Central memory CD8-positive, alpha-beta T cell (primary cell): ENCODE data around the gene CNOT6L.

Experiments
- ATAC-seq: fragments of 150-1000 bp; cut with Tn5 transposase; replicated peaks from 2 replicates; pipeline ENCODE4 v1.10.0; 2022; ENCODE audit warnings: mild to moderate bottlenecking, moderate FRiP score, moderate number of reproducible peaks; ENCODE audit not compliant: poor library complexity, severe bottlenecking; ENCODE audit errors: extremely low read depth
- DNase-seq, 2 donors: peaks; one replicate each; pipeline ENCODE4 v3.0.0; 2021; ENCODE audit warnings: low spot score in 2 of 2
- H3K27ac Mint-ChIP-seq: one replicate; pipeline ENCODE4 v1.8.0; 2022; ENCODE audit warnings: low read depth, mild to moderate bottlenecking, moderate library complexity, mixed read lengths
- H3K27me3 Mint-ChIP-seq: one replicate; pipeline ENCODE4 v1.8.0; 2022; ENCODE audit warnings: mixed read lengths
- H3K36me3 Mint-ChIP-seq: one replicate; pipeline ENCODE4 v1.8.0; 2022; ENCODE audit warnings: mild to moderate bottlenecking, moderate library complexity, mixed read lengths; ENCODE audit not compliant: insufficient read depth
- H3K4me1 Mint-ChIP-seq: one replicate; pipeline ENCODE4 v1.8.0; 2022; ENCODE audit warnings: mixed read lengths
- H3K4me3 Mint-ChIP-seq: one replicate; pipeline ENCODE4 v1.8.0; 2022; ENCODE audit warnings: mild to moderate bottlenecking, moderate library complexity, mixed read lengths
- H3K9me3 Mint-ChIP-seq: one replicate; pipeline ENCODE4 v1.8.0; 2022; ENCODE audit warnings: mixed read lengths

Gene CNOT6L

DNA sequence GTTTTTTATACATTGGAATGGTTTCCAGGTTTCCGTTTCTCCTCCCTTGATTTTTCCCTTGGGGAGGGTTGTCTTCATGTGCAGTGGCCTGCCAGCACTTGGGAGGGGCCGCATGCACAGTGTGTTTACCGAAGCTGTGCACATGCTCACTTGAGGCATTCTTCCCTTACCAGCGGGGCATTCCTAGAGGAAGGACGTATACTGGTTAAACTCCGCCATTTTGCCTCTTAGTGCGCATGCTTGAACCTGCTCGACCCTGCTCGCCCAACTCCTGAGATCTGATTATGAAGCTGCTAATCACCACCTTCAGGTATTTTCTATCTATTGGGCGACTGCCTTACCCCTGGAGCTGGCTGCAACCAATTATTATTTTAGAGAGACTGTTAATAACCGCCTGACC is 137.4 kb downstream of the CNOT6L start:
- no peaks in the 10 kb centered on the region for H3K27me3 Mint-ChIP-seq
- DNase-seq (no peak), ATAC-seq (no peak)
- H3K27ac Mint-ChIP-seq, result no peak overlapping the region
- H3K9me3 Mint-ChIP-seq, result no peaks in the 10 kb centered on the region
- H3K4me3 Mint-ChIP-seq, result no peak overlapping the region
- H3K36me3 Mint-ChIP-seq, result no peaks in the 10 kb centered on the region
- H3K4me1 Mint-ChIP-seq, result no peaks in the 10 kb centered on the region

DNA sequence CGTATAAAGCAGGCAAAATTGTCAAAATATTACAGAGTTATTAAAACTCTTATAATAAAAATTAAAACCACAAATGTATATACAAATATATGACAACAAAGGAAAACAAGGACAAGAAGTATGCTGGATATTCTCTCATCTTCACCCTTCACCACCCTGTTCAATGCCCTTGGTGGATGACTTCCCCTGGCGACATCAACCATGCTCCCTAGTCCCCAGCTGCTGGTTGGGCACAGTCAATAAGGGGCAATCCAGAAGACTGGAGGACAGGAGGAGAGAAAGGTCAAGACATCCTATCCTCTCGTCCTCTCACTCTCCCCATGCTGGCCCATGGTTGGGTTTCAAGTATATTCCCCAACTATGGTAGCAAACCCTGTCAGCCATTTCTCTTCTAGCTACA is 142.3 kb downstream of the CNOT6L start:
- Mint-ChIP-seq H3K4me3 (no peak overlapping the region), H3K9me3 (no peaks in the 10 kb centered on the region), H3K27ac (no peak overlapping the region), H3K27me3 (no peaks in the 10 kb centered on the region), H3K4me1 (no peaks in the 10 kb centered on the region), H3K36me3 (no peaks in the 10 kb centered on the region)
- no peak for ATAC-seq
- DNase-seq, result no peak

DNA sequence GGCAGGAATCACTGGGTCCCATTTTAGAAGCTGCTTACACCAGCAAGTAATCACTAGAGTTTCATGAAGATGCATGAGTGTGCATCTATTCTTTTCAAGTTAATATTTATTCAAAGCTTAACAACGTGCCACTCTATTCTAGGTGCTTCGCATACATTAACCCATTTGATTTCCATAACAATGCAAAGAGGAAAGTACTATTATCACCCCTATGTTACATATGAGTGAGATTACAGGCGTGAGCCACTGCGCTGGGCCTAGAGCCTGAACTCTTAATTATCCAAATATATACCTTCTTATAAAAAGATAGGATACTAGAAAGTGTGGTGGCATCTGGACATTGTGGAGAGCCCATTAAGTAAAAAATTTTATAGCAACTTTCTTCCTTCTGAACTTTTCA is 148.1 kb downstream of the CNOT6L start:
- Mint-ChIP-seq H3K27me3 (no peaks in the 10 kb centered on the region), H3K27ac (no peak overlapping the region), H3K4me3 (no peak overlapping the region), H3K4me1 (no peaks in the 10 kb centered on the region), H3K36me3 (no peaks in the 10 kb centered on the region), H3K9me3 (no peaks in the 10 kb centered on the region)
- ATAC-seq (no peak), DNase-seq (no peak)

DNA sequence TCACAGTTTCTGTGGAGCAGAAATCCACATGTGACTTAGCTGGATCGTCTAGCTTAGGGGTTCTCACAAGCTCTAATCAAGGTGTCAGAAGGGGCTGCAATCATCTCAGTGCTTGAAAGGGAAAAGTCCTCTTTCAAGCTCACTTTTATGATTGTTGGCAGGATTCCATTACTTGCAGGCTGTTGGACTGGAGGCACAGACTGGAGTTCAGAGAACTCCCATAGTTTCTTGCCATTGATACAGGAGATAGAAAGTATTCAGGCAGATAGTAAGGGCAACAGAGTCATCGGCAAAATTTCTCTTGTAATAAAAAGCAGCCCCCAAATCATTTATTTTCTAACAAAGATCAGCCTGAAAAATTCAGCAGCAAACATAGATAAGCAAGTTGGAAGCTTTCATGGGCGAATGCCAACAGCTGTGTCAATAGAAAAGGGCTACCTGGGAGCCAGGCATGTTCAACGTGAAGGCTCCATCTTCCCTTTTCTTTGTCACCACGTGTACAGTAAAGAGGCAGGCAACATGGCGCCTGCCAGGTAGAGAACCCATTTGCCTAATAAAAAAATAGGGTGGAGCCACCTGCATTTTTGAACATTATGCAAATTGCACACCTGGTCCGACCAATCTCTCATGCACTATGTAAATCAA is 149.1 kb downstream of the CNOT6L start:
- no peaks in the 10 kb centered on the region for H3K27me3 Mint-ChIP-seq

GRCh38 chr4:77665381-77666069 is 153.6 kb downstream of the CNOT6L start:
- no peaks in the 10 kb centered on the region for H3K36me3 Mint-ChIP-seq
- no peak for DNase-seq
- no peak overlapping the region for H3K4me3 Mint-ChIP-seq
- H3K27me3 Mint-ChIP-seq, result no peaks in the 10 kb centered on the region
- no peak for ATAC-seq
- no peaks in the 10 kb centered on the region for H3K9me3 Mint-ChIP-seq
- no peak overlapping the region for H3K27ac Mint-ChIP-seq
- H3K4me1 Mint-ChIP-seq, result no peaks in the 10 kb centered on the region

More for the DNA sequence above, 149.1 kb downstream of the CNOT6L start:
- H3K9me3 Mint-ChIP-seq, result no peaks in the 10 kb centered on the region
- H3K4me1 Mint-ChIP-seq, result no peaks in the 10 kb centered on the region
- no peak overlapping the region for H3K27ac Mint-ChIP-seq
- H3K36me3 Mint-ChIP-seq, result no peaks in the 10 kb centered on the region
- DNase-seq (no peak), ATAC-seq (no peak)
- H3K4me3 Mint-ChIP-seq, result no peak overlapping the region
